Caco-2 (cell line): ENCODE data around the gene CARS2. TPM values are rescaled to one million over a fixed set of nuclear protein-coding genes. Genes with fewer than 3 reads are reported as not detected.
A peak's percentile ranks its signal among the peaks of the same experiment; 100 is the strongest.

Experiments
- BruUV-seq: library from RNA; stranded (reverse); fragments of 400-500 nt; replicated peaks from 2 replicates; lab custom pipeline; 2021; lab: Mats Ljungman, UMichigan
- CTCF ChIA-PET: fragments of 300-600 bp; sonication (Branson Sonifier 250); formaldehyde crosslinking; loops from one replicate; lab custom pipeline; 2022; ENCODE audit warnings: antibody characterized with exemption; lab: Charles Lee
- POLR2A ChIA-PET: fragments of 300-600 bp; sonication (Branson Sonifier 250); formaldehyde crosslinking; loops from one replicate; lab custom pipeline; 2022; ENCODE audit warnings: antibody characterized with exemption; lab: Charles Lee
- DNase-seq, 2 experiments: peaks; one replicate each; pipeline versions ENCODE4 v3.0.0 to v3.0.0-alpha.2; 2020 to 2022
- H3K27me3 ChIP-seq: replicated peaks from 2 replicates; pipeline ENCODE4 v1.6.0; 2011; ENCODE audit warnings: low read length; ENCODE audit not compliant: control insufficient read depth, insufficient read depth
- H3K36me3 ChIP-seq: 2 replicates; pipeline ENCODE4 v1.5.1; 2011; ENCODE audit warnings: low read length; ENCODE audit not compliant: control insufficient read depth, insufficient read depth
- H3K4me1 ChIP-seq: fragments of 250-450 bp; sonication (Bioruptor Pico); 2 replicates; pipeline ENCODE4 v1.5.1; 2020; ENCODE audit warnings: mild to moderate bottlenecking
- H3K4me3 ChIP-seq: 2 replicates; pipeline ENCODE4 v1.5.1; 2011; ENCODE audit warnings: low read depth, mild to moderate bottlenecking, control low read depth, low read length
- H3K9me3 ChIP-seq: fragments of 250-450 bp; sonication (Bioruptor Pico); 2 replicates; pipeline ENCODE4 v1.5.1; 2020; ENCODE audit warnings: mild to moderate bottlenecking, moderate library complexity
- H3K27ac Mint-ChIP-seq: one replicate; pipeline ENCODE4 v1.8.0; 2022; ENCODE audit warnings: mixed read lengths; ENCODE audit not compliant: unreplicated experiment
- H3K27me3 Mint-ChIP-seq: one replicate; pipeline ENCODE4 v1.8.0; 2022; ENCODE audit warnings: mixed read lengths; ENCODE audit not compliant: insufficient read depth, unreplicated experiment
- H3K36me3 Mint-ChIP-seq: one replicate; pipeline ENCODE4 v1.8.0; 2022; ENCODE audit warnings: mild to moderate bottlenecking, mixed read lengths; ENCODE audit not compliant: insufficient read depth, unreplicated experiment
- H3K4me1 Mint-ChIP-seq: one replicate; pipeline ENCODE4 v1.8.0; 2022; ENCODE audit warnings: low read depth, mixed read lengths; ENCODE audit not compliant: unreplicated experiment
- H3K4me3 Mint-ChIP-seq: one replicate; pipeline ENCODE4 v1.8.0; 2022; ENCODE audit warnings: mild to moderate bottlenecking, moderate library complexity, mixed read lengths; ENCODE audit not compliant: unreplicated experiment
- H3K9me3 Mint-ChIP-seq: one replicate; pipeline ENCODE4 v1.8.0; 2022; ENCODE audit warnings: mixed read lengths; ENCODE audit not compliant: unreplicated experiment
- CTCF ChIP-seq, 2 experiments: fragments of 200-600 bp in 1 of 2; IDR thresholded peaks; 1 replicate in 1 of 2; 2 replicates in 1 of 2; pipeline versions ENCODE4 v1.5.1 to v1.8.0; 2011 to 2022; ENCODE audit warnings: antibody characterized with exemption in 1 of 2, control low read depth in 1 of 2, inconsistent platforms in 1 of 2, low read depth in 1 of 2, low read length in 1 of 2, mild to moderate bottlenecking in 1 of 2, moderate library complexity in 1 of 2; ENCODE audit not compliant: insufficient read depth in 1 of 2, severe bottlenecking in 1 of 2, unreplicated experiment in 1 of 2
- intact Hi-C: fragments of 100-400 bp; cut with micrococcal nuclease; formaldehyde crosslinking; loops from one replicate; pipeline ENCODE4 v1.10.0; 2022; ENCODE audit not compliant: unreplicated experiment
- total RNA-seq: library from RNA; stranded (reverse); gene quantifications from 2 replicates; pipeline ENCODE4 v1.2.3, GENCODE V29; 2022

Gene CARS2
- total RNA-seq, 1 experiment from 2014 or later: 63.1 TPM

- no peak overlapping the region for H3K4me3 Mint-ChIP-seq
- no peak for DNase-seq
- no peaks in the 10 kb centered on the region for H3K27me3 Mint-ChIP-seq
- peaks cover 58% of the 10 kb centered on the region for H3K36me3 Mint-ChIP-seq
- ChIA-PET POLR2A (no interaction called here), CTCF (no interaction called here)
- no peak overlapping the region for H3K4me3 ChIP-seq
- H3K27ac Mint-ChIP-seq: no peak overlapping the region
- no peaks in the 10 kb centered on the region for H3K4me1 ChIP-seq
- no peaks in the 10 kb centered on the region; the same call in 1 of the 2 replicates for H3K27me3 ChIP-seq
- peaks cover 7% of the 10 kb centered on the region for H3K36me3 ChIP-seq
- intact Hi-C loops: no loop called here
- no peaks in the 10 kb centered on the region for H3K9me3 ChIP-seq
- no peaks in the 10 kb centered on the region for H3K9me3 Mint-ChIP-seq
- H3K4me1 Mint-ChIP-seq: peaks cover 12% of the 10 kb centered on the region
- TF ChIP-seq CTCF (IDR thresholded peaks at IDR 0.05; ENCODE audit: insufficient read depth in 1 of 2, low read depth in 1 of 2, low read length in 1 of 2, severe bottlenecking in 1 of 2, unreplicated experiment in 1 of 2): no peak
- BruUV-seq: no TSS peak
Observed at GRCh38 chr13:110626521-110626920, 79.4 kb downstream of the CARS2 start.

- intact Hi-C loops: no loop called here
- Mint-ChIP-seq H3K4me3 (no peak overlapping the region), H3K9me3 (no peaks in the 10 kb centered on the region), H3K27ac (peak overlapping the region; percentile 1), H3K4me1 (peaks cover 12% of the 10 kb centered on the region), H3K27me3 (no peaks in the 10 kb centered on the region), H3K36me3 (peaks cover 51% of the 10 kb centered on the region)
- CTCF ChIA-PET: no interaction called here
- Histone ChIP-seq H3K4me3 (no peak overlapping the region), H3K4me1 (no peaks in the 10 kb centered on the region), H3K9me3 (no peaks in the 10 kb centered on the region), H3K36me3 (peaks cover 7% of the 10 kb centered on the region), H3K27me3 (no peaks in the 10 kb centered on the region; the same call in 1 of the 2 replicates)
- no TSS peak for BruUV-seq
- TF ChIP-seq CTCF (IDR thresholded peaks at IDR 0.05; ENCODE audit: insufficient read depth in 1 of 2, low read depth in 1 of 2, low read length in 1 of 2, severe bottlenecking in 1 of 2, unreplicated experiment in 1 of 2): no peak
- no peak for DNase-seq
- POLR2A ChIA-PET: no interaction called here
Observed at GRCh38 chr13:110625771-110626321, 80.1 kb downstream of the CARS2 start.

GRCh38 chr13:110624766-110625756, 80.9 kb downstream of the CARS2 start:
- no peaks in the 10 kb centered on the region for H3K27me3 Mint-ChIP-seq
- BruUV-seq: no TSS peak
- H3K36me3 ChIP-seq: peaks cover 5% of the 10 kb centered on the region
- no peaks in the 10 kb centered on the region; the same call in 1 of the 2 replicates for H3K27me3 ChIP-seq
- H3K27ac Mint-ChIP-seq: peak overlapping the region; percentile 1
- POLR2A ChIA-PET: interaction anchor here (0.9 kb wide), 1 partner anchor 24 kb away, joined by 4 read pairs; no protein-coding TSS in a partner anchor
- peaks cover 4% of the 10 kb centered on the region for H3K4me1 ChIP-seq
- no peaks in the 10 kb centered on the region for H3K9me3 ChIP-seq
- CTCF ChIA-PET: no interaction called here
- H3K4me3 Mint-ChIP-seq: no peak overlapping the region
- intact Hi-C loops: no loop called here
- no peak overlapping the region for H3K4me3 ChIP-seq
- H3K9me3 Mint-ChIP-seq: no peaks in the 10 kb centered on the region
- no peak for TF ChIP-seq CTCF (IDR thresholded peaks at IDR 0.05; ENCODE audit: insufficient read depth in 1 of 2, low read depth in 1 of 2, low read length in 1 of 2, severe bottlenecking in 1 of 2, unreplicated experiment in 1 of 2)
- H3K4me1 Mint-ChIP-seq: peaks cover 12% of the 10 kb centered on the region
- peaks cover 44% of the 10 kb centered on the region for H3K36me3 Mint-ChIP-seq
- no peak for DNase-seq
